GM23338 (cell line): ENCODE measurements around the gene CXADR. TPM values are rescaled to one million over a fixed set of nuclear protein-coding genes. Genes with fewer than 3 reads are reported as not detected.

Experiments
- ATAC-seq: fragments of 200-7000 bp; cut with Tn5 transposase; 3 replicates; pipeline ENCODE4 v1.9.1; 2020
- DNase-seq: peaks from one replicate; pipeline ENCODE4 v3.0.0-alpha.2; 2015; ENCODE audit warnings: low spot score
- H2AFZ ChIP-seq: fragments of 200-600 bp; sonication (generic); 2 replicates; pipeline ENCODE4 v1.8.0; 2016; ENCODE audit warnings: antibody characterized with exemption, mild to moderate bottlenecking, moderate library complexity
- H3F3A ChIP-seq: fragments of 200-600 bp; sonication (generic); replicated peaks from 2 replicates; pipeline ENCODE4 v1.8.0; 2017; ENCODE audit warnings: antibody characterized with exemption, mixed run types, low read depth
- H3K27ac ChIP-seq: fragments of 200-600 bp; sonication (generic); 2 replicates; pipeline ENCODE4 v1.6.1; 2016; ENCODE audit warnings: low read depth
- H3K27me3 ChIP-seq: fragments of 200-600 bp; sonication (generic); 2 replicates; pipeline ENCODE4 v1.8.0; 2016; ENCODE audit warnings: mild to moderate bottlenecking, mixed run types, moderate library complexity; ENCODE audit not compliant: insufficient read depth
- H3K36me3 ChIP-seq: fragments of 200-600 bp; sonication (generic); 2 replicates; pipeline ENCODE4 v1.8.0; 2016; ENCODE audit warnings: mild to moderate bottlenecking; ENCODE audit not compliant: insufficient read depth
- H3K4me1 ChIP-seq: fragments of 200-600 bp; sonication (generic); 2 replicates; pipeline ENCODE4 v1.8.0; 2016; ENCODE audit warnings: mild to moderate bottlenecking, moderate library complexity; ENCODE audit not compliant: insufficient read depth
- H3K4me2 ChIP-seq: fragments of 200-600 bp; sonication (generic); 2 replicates; pipeline ENCODE4 v1.7.1; 2017; ENCODE audit warnings: mixed run types
- H3K4me3 ChIP-seq: fragments of 200-600 bp; sonication (generic); 2 replicates; pipeline ENCODE4 v1.6.1; 2016; ENCODE audit warnings: mixed run types
- H3K79me2 ChIP-seq: fragments of 200-600 bp; sonication (generic); replicated peaks from 2 replicates; pipeline ENCODE4 v1.8.0; 2017; ENCODE audit warnings: mild to moderate bottlenecking; ENCODE audit not compliant: insufficient read depth
- H3K9me2 ChIP-seq: fragments of 200-600 bp; sonication (generic); 2 replicates; pipeline ENCODE4 v1.8.0; 2017; ENCODE audit not compliant: insufficient read depth
- H4K20me1 ChIP-seq: fragments of 200-600 bp; sonication (generic); replicated peaks from 2 replicates; pipeline ENCODE4 v1.8.0; 2017; ENCODE audit warnings: mild to moderate bottlenecking; ENCODE audit not compliant: insufficient read depth
- H3K27ac Mint-ChIP-seq: 2 replicates; pipeline ENCODE4 v1.8.0; 2020; ENCODE audit warnings: inconsistent platforms, mild to moderate bottlenecking, moderate library complexity, mixed read lengths
- H3K27me3 Mint-ChIP-seq: 3 replicates; pipeline ENCODE4 v1.8.0; 2022; ENCODE audit warnings: low read depth, mild to moderate bottlenecking, moderate library complexity, mixed read lengths, inconsistent platforms; ENCODE audit not compliant: insufficient read depth, poor library complexity
- H3K36me3 Mint-ChIP-seq: 3 replicates; pipeline ENCODE4 v1.8.0; 2021; ENCODE audit warnings: low read depth, mild to moderate bottlenecking, inconsistent platforms, moderate library complexity, mixed read lengths
- H3K4me1 Mint-ChIP-seq: 3 replicates; pipeline ENCODE4 v1.8.0; 2020; ENCODE audit warnings: mild to moderate bottlenecking, inconsistent platforms, mixed read lengths
- H3K4me3 Mint-ChIP-seq: 3 replicates; pipeline ENCODE4 v1.8.0; 2021; ENCODE audit warnings: moderate library complexity, mild to moderate bottlenecking, inconsistent platforms, mixed read lengths
- H3K9me3 Mint-ChIP-seq: 3 replicates; pipeline ENCODE4 v1.8.0; 2020; ENCODE audit warnings: moderate library complexity, mild to moderate bottlenecking, inconsistent platforms, mixed read lengths
- CREB1 ChIP-seq: fragments of 250-450 bp; sonication (Bioruptor Pico); IDR thresholded peaks from 2 replicates; pipeline ENCODE4 v1.5.0; 2020; ENCODE audit warnings: low read depth, mild to moderate bottlenecking, moderate library complexity
- CTCF ChIP-seq, 2 experiments: fragments of 200-600 bp in 1 of 2; sonication (generic) in 1 of 2; conservative IDR thresholded peaks; 2 replicates each; pipeline versions ENCODE4 v1.5.1 to v1.6.1; 2016 to 2017; ENCODE audit warnings: antibody characterized with exemption in 2 of 2, low read depth in 2 of 2, mild to moderate bottlenecking in 2 of 2, moderate library complexity in 1 of 2
- EZH2 ChIP-seq: fragments of 200-600 bp; sonication (generic); IDR thresholded peaks from one replicate; pipeline ENCODE4 v1.8.0; 2017; ENCODE audit warnings: antibody characterized with exemption, mild to moderate bottlenecking, low read depth; ENCODE audit not compliant: unreplicated experiment
- EZH2phosphoT487 ChIP-seq: fragments of 200-600 bp; sonication (generic); IDR thresholded peaks from one replicate; pipeline ENCODE4 v1.8.1; 2018; ENCODE audit warnings: antibody characterized with exemption; ENCODE audit not compliant: unreplicated experiment
- JUNB ChIP-seq: IDR thresholded peaks from one replicate; pipeline ENCODE4 v1.6.1; 2016; ENCODE audit warnings: antibody characterized with exemption; ENCODE audit not compliant: unreplicated experiment
- NANOG ChIP-seq: IDR thresholded peaks from 2 replicates; pipeline ENCODE4 v1.6.1; 2016; ENCODE audit warnings: antibody characterized with exemption, borderline replicate concordance
- POLR2AphosphoS5 ChIP-seq: IDR thresholded peaks from 2 replicates; pipeline ENCODE4 v1.6.1; 2016; ENCODE audit warnings: antibody characterized with exemption, low read depth
- STAT1 ChIP-seq: IDR thresholded peaks from one replicate; pipeline ENCODE4 v1.6.1; 2016; ENCODE audit warnings: antibody characterized with exemption; ENCODE audit not compliant: unreplicated experiment
- ZNF114 ChIP-seq: fragments of 250-450 bp; sonication (Bioruptor Pico); IDR thresholded peaks from 2 replicates; pipeline ENCODE4 v1.5.0; 2020; ENCODE audit warnings: mild to moderate bottlenecking, moderate library complexity
- ZNF331 ChIP-seq: fragments of 250-450 bp; sonication (Bioruptor Pico); IDR thresholded peaks from 2 replicates; pipeline ENCODE4 v1.5.0; 2020; ENCODE audit warnings: low read depth, mild to moderate bottlenecking, moderate library complexity
- ZNF462 ChIP-seq: fragments of 250-450 bp; sonication (Bioruptor Pico); IDR thresholded peaks from 2 replicates; pipeline ENCODE4 v1.5.0; 2020; ENCODE audit warnings: mild to moderate bottlenecking, moderate library complexity
- polyA plus RNA-seq: library from polyadenylated mRNA; unstranded; fragments of >200 nt; fragmentation: Nextera tagmentation; extraction: Ambion mirVana; gene quantifications from 2 replicates; pipeline ENCODE4 v1.2.1, GENCODE V29; 2016
- total RNA-seq: library from RNA; depleted of rRNA; stranded (reverse); fragments of >200 nt; shearing (Covaris generic); gene quantifications from 2 replicates; pipeline ENCODE4 v1.2.3, GENCODE V29; 2014

Gene CXADR
- total and polyA plus RNA-seq, 2 experiments from 2014 or later, result 126 to 207 TPM

- TF ChIP-seq POLR2AphosphoS5 (no peak), ZNF331 (no peak), STAT1 (no peak), ZNF462 (CRISPR knock-in tag) (no peak), CTCF (conservative IDR thresholded peaks at IDR 0.05; ENCODE audit: low read depth in 2 of 2) (no peak)
These were observed 17.2 kb upstream of the CXADR start (continued) for GRCh38 chr21:17495680-17496079.

- ATAC-seq, result no peak
- H4K20me1 ChIP-seq, result no peaks in the 10 kb centered on the region
- TF ChIP-seq JUNB (no peak), POLR2AphosphoS5 (no peak), EZH2phosphoT487 (no peak), ZNF114 (CRISPR knock-in tag) (no peak), CTCF (conservative IDR thresholded peaks at IDR 0.05; ENCODE audit: low read depth in 2 of 2) (no peak), STAT1 (no peak), EZH2 (no peak), NANOG (no peak), ZNF331 (no peak), CREB1 (CRISPR knock-in tag) (no peak)
- H3K4me1 ChIP-seq, result no peaks in the 10 kb centered on the region
- Mint-ChIP-seq H3K4me3 (no peak overlapping the region), H3K36me3 (no peaks in the 10 kb centered on the region), H3K27ac (no peak overlapping the region), H3K9me3 (no peaks in the 10 kb centered on the region), H3K27me3 (peaks cover 2% of the 10 kb centered on the region), H3K4me1 (no peaks in the 10 kb centered on the region)
- no peak overlapping the region for H3K4me2 ChIP-seq
- no peak overlapping the region for H3K27ac ChIP-seq
- no peaks in the 10 kb centered on the region for H3K79me2 ChIP-seq
- H3K27me3 ChIP-seq, result no peaks in the 10 kb centered on the region
- no peak overlapping the region for H3K4me3 ChIP-seq
- H3F3A ChIP-seq, result no peaks in the 10 kb centered on the region
- DNase-seq, result no peak
- no peak overlapping the region for H2AFZ ChIP-seq
- H3K9me2 ChIP-seq, result 0 out of 2 replicates have a peak, but pooled peaks cover 3% of the 10 kb centered on the region
- H3K36me3 ChIP-seq, result no peaks in the 10 kb centered on the region
These were observed 15.5 kb upstream of the CXADR start for GRCh38 chr21:17497316-17497715.
